HK-2 (cell line): ENCODE data around the gene TBC1D26.
"Not testable (repeated sequence)": the region's sequence is repeated elsewhere in the genome, so short reads cannot be mapped to it uniquely, and the experiment has no call there.

ENCODE experiments used
- DNase-seq: peaks from one replicate; pipeline ENCODE4 v3.0.0-alpha.2; 2018; ENCODE audit not compliant: unreplicated experiment

Gene TBC1D26

GRCh38 chr17:15744074-15744676 is 12.1 kb downstream of the TBC1D26 start:
- no peak for DNase-seq

- no peak for DNase-seq
These were observed 12.8 kb downstream of the TBC1D26 start for GRCh38 chr17:15744885-15745284.

GRCh38 chr17:15749403-15749802 is 17.3 kb downstream of the TBC1D26 start:
- not testable (repeated sequence) for DNase-seq

GRCh38 chr17:15768865-15769533 is 36.9 kb downstream of the TBC1D26 start:
- not testable (repeated sequence) for DNase-seq

GRCh38 chr17:15770679-15771078 is 38.6 kb downstream of the TBC1D26 start:
- not testable (repeated sequence) for DNase-seq

- no peak for DNase-seq
These were observed 44.8 kb downstream of the TBC1D26 start for GRCh38 chr17:15776871-15777270.

- no peak for DNase-seq
These were observed 45.2 kb downstream of the TBC1D26 start for GRCh38 chr17:15777297-15777696.

- DNase-seq, result no peak
These were observed 45.6 kb downstream of the TBC1D26 start for GRCh38 chr17:15777717-15778116.

- DNase-seq, result no peak
These were observed 47.0 kb downstream of the TBC1D26 start for GRCh38 chr17:15779119-15779518.

GRCh38 chr17:15780188-15780587 is 48.1 kb downstream of the TBC1D26 start:
- no peak for DNase-seq

GRCh38 chr17:15782866-15783265 is 50.8 kb downstream of the TBC1D26 start:
- no peak for DNase-seq

- DNase-seq, result no peak
These were observed 51.4 kb downstream of the TBC1D26 start for GRCh38 chr17:15783461-15783860.

GRCh38 chr17:15784351-15784750 is 52.3 kb downstream of the TBC1D26 start:
- not testable (repeated sequence) for DNase-seq

- not testable (repeated sequence) for DNase-seq
These were observed 55.4 kb downstream of the TBC1D26 start for GRCh38 chr17:15787363-15788075.

- DNase-seq, result not testable (repeated sequence)
These were observed 56.3 kb downstream of the TBC1D26 start for GRCh38 chr17:15788365-15788764.
